NCI-H510A treated with DMSO at 0.1 percent for 48 hours (cell line): ENCODE data around the gene MAGEF1.
A peak's percentile ranks its signal among the peaks of the same experiment; 100 is the strongest.

Source experiments
- DNase-seq: peaks from one replicate; lab custom pipeline; 2025; lab: John Stamatoyannopoulos, UW

MAGEF1 gene

DNA sequence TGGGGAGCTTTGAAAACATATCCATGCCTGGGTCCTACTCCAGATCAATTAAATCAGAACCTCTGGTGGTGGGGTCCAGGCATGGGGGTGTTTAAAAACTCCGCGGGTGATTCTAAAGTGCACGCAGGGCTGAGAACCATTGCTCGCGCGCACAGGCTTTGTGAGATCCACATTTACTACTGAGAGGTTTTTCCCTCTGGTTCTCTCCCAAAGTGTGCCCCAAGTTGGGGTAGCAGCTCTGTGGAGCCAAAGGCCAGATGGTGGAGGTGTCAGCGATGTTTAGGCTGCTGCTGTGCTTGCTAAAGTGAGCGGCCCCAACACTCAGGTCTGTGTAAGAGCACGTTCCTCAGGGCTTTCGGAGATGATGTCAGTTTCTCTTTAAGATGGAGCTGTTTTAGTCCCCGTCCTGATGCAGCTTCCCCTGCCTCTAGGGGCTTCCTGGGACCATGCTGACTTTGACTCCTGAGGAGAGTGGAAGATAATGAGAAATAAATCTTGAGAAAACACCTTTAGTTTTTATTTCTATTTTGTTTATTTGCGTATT, 13.4 kb upstream of the MAGEF1 start:
- DNase-seq, result no peak

DNA sequence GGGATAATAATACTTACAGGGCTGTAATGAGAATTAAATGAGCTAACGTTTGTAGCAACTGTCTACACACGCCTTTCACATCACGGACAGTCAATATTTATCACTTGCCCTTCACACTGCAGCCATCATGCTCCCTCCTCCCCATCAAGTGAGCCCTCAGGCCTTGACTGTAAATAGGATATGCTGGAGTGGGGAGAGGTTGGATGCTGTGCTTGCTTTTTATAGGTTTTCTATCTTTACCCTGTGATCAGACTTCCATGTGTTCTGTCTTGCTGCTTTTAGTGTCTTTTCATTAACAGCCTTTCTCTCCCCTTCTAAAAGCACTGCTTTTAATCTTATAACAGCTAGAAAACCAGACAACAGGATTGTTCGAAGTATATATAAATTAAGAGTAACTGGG, 12.8 kb upstream of the MAGEF1 start:
- no peak for DNase-seq

DNA sequence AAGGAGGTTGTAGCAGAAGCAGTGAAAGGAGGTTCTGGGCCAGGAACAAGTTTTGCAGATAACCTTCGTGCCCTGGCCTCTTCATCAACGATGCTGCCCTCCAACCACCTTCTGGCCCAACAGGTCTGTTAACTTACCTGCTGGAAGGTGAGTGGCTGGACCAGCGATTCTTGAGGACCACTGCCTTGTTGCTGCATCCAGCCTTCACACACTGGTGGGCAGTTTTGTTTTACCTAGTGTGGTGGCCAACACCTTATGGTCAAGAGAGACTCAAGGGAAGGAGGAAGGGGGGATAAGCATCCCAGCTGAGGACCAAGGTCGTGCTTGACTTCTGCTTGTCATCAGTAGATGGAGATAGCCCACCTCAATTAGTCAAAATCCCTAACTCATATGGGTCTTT, 7.8 kb upstream of the MAGEF1 start:
- DNase-seq, result no peak

DNA sequence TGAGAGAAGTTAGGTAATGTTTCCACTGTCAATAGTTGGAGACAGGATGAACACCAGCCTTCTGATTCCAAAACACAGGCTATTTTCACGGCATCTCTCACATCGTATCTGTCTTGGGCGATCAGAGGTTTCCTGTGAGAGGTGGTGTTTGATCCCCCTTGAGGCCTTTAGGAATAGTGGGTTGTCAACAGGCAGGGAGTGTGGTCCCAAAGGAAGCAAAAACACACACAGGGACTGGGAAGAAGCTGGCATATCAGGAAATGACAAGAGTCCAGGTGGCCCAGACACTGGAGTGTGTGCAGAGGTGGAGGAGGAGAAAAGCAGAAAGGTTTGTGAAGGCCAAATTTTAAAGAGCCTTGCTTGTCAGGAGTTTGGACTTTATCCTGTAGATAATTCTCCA, 6.6 kb upstream of the MAGEF1 start:
- DNase-seq, result peak; percentile 45

DNA sequence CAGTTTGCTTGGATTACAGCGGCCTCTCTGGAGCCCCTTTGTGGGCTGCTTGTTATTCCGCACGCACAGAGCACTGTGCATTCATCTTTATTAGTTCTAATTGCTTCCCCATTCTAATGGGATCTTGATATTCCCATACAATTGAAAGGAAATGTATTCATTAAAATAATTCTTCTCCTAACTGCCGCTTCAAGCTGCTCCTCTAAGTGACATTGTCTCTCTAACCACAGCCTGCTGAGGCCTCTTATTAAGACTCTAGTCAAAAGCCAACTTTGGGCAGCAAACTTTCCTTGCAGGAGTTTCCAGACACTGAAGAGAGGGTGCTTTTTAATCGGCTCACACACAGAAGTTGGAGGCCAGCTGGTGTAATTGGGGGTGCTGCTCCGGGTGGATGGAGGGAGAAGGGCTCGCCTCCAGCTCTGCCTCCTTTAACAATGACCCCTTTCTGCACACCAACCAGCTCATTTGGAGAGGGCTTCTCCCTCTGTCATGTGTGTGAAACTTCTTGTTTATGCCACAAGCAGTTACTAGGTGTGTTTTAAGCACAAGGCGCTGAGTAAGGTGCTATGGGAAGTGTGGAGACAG, 5.6 kb upstream of the MAGEF1 start:
- DNase-seq, result peak; percentile 84

DNA sequence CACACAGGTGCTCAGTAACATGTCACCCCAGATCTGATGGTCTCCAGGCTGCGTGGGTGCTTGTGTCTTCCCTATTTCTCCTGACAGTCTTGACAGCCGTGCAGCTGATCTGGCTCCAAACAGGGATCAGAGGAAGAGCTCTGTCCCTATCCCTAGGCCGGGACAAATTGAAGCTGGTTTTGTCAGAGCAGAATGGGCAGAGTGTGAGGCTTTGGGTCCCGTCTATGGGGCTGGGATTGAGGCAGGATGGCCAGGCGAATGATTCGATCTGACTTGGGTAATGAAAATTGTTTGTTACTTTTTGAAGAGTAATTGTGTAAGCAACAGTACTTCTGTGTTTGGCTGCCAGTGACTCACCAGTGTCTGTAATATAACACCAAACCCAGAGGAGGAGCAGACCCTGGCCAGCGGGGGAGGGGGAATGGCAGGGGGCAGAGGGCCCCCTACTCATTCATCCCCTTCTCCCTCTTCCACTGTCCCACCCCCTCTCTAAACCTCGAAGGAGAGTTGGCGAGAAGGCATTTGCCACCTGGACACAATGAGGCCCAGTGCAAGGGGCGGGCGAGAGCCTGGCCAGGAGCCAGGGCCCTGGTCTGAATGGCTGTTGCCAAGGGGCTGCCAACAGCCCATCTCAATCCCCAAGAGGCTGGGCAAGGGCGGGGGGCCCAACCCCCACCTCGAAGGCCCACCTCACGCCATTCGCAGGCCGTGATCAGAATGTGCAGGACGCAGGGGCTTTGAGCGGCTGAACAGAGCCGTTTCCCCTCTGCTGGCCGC, 4.9 kb upstream of the MAGEF1 start:
- peak; percentile 95 for DNase-seq

DNA sequence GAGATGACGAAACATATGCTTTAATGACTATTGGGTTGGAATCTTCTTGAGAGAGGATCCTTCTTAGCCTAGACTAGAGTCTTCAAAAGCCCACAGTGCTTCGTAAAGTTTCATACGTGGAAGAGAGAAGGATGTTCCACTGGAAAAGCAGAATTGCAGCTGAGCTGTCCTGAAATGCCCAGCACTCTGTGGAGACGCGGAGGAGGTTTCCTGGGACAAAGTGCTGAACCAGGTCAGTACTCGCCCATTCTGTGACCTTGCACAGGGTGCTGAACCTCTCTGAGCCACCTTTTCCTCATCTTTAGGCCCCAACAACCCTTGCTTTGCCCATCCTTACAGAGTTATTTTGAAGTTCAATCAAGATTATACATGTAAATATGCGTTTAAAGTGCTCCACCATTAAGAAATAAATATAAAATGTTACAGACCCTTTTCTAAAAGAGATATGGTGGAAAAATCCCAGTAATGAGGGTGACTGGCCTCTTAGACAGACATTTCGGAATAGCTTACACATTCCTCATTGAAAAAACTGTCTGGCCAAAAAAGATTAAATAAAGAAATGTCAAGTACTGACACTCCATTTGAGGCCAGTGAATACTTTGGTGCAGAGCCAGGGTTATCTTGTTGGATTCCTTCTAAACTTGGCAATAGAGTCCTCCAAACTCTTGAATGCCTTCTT, 4.2 kb upstream of the MAGEF1 start:
- no peak for DNase-seq

DNA sequence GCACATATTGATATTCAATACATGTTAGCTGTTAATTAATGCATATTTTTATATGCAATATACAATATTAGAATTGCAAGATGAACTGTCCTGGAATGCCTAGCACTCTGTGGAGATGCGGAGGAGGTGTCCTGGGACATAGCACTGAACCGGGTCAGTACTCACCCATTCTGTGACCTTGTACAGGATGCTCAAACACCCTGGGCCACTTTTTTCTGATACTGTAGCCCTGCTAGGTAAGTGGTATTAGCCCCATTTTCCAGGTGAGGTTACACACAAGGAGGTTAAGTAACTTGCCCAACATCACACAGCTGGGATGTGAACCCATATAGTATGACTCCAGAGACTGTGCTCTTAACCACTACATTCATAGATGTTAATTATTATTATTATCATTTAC, 1.7 kb upstream of the MAGEF1 start:
- no peak for DNase-seq

DNA sequence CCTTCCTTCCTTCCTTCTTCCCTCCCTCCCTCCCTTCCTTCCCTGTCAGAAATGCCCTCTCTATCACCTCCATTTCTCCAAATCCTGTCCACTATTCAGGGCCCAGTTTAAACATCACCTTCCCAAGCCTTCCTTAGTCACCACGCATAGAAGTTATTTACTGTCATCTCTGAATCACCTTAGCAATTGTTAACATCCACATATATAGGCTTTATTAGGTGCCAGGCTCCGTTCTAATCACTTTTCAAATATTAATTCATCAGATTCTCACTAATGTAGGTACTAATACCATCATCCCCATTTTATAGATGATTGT, 1.1 kb upstream of the MAGEF1 start:
- DNase-seq, result no peak

DNA sequence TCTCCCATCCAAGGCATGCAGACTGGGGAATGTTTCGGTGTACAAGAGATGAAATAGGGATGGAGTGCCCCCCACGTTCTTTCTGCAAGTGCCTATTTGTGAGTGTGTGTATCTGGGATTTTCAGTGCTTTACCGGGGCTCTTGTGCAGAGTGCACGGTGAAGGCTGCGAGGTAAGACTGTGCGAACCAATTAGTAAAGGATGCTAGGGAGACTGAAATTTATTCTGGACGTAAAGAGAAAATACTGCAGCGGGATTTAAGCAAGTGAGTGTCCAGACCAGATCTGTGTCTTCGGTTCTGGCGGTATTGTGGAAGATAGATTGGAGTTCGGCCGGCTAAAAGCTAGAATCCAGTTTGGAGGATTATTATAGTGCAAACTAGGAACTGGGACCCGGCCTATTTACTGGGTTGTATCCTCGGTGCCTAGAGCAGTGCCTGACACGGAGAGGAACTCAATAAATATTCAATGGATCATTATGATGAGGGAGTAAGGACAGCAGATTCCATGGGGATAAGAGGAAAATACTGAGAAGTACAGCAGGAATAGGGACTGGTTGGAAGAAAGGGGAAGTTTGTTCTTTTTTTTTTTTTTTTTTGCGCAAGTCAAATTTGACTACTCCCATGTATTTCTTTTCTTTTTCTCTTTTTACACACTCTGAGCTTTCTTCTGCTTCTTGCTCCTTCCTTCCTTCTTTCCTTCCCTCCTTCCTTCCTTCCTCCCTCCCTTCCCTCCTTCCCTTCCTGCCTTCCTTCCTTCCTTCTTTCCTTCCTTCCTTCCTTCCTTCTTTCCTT, 580 bp upstream of the MAGEF1 start:
- DNase-seq, result no peak

DNA sequence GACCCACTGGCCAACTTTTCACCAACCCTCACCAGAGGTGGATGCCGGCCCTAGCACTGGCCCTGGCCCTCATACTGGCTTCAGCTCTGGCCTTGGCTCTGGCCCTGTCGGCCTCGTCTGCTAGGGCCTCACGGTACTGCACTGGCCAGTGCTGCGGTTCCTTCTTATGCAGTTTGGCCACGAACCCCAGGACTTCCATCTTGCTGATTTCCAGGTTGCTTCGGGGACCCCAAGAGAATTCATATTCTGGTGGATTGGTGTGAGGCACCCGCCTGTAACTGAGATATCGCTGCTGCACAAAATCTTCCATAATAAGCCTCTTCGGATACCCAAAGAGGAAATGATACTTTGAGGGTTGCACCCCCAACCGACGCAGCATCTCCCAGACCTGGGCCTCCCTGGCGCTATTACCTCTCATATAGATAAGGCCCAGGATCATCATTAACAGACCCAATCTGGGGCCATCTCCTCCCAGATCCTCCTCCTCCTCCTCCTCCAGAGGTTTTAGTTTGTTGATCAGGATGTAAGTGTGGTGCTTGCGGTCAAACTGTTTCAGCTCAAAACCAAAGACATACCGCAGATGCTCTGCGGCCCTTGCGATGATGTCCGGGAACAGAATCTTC, 883 bp downstream of the MAGEF1 start:
- peak; percentile 68 for DNase-seq

DNA sequence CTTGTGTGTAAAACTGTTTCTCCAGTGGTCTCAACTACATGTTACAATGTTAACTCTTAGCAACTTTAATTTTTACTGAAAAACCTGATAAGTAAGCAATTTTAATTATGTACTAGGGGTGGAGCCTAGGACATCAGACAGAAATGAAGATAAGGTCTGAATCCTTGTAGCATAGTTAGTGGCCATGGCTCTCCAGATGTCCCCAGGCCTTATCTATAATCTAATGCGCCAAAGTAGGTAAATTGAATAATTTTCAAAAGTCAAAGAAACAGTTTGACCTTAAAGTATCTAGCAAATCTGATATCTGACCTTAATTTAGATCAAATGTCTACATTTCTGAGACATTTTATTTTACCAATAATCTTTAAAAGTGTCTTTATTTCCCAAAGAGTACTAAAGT, 8.2 kb downstream of the MAGEF1 start:
- DNase-seq, result no peak

DNA sequence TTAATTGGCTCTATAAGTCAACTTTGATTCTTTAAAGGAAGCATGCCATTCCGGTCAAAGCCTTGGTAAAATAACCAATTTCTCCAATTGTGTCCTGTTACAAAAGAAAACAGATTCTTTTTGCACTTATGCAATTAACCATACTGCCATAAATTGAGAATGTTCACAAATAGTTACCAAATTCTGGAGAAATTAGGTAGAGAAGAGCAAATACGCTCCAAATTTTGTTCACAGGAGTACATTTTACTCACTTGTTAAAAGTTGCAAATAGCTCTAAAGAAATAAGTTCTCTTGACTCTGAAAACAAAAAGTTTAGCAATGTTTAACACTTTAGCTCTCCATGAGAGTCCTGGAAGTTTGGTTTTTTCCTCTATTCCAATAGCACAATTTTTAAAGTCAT, 11.1 kb downstream of the MAGEF1 start:
- DNase-seq, result no peak

DNA sequence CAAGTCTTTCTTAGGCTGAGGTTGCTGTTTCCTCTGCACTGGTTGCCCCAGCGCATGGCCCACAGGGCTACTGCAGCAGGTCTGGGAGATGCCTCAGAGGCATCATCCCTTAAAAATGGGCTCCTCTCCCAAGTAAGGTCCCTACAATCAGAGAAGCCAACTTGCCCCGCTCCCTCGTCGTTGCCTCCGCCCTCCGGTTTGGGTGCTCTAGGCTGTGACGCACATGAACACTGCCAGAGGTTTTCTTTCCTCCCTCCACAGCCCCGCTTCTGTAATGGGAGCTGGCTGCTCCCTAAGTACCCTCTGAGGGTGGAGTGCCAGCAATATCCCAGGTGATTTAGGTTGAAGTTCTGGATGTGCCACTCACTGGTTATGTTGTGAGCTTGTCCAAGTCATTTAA, 14.0 kb downstream of the MAGEF1 start:
- no peak for DNase-seq

DNA sequence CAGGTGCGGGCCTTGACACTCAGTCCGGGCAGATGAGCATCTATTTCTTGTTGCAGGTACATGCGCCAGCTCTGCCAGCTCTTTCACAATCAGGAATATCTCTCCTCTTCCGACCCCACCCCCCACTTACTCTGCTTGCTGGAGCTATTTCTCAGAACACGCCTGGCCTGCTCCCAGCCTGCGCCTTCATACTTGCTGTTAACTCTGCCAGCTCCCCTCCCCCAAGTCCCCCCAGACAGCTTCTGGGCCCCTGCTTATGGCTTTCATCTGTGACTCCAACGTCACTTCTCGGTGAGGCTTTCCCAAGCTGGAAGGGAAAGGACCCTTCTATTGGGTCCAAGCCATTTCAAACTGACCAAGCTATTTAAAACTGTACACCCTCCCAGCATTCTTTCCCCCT, 15.2 kb downstream of the MAGEF1 start:
- DNase-seq, result no peak

DNA sequence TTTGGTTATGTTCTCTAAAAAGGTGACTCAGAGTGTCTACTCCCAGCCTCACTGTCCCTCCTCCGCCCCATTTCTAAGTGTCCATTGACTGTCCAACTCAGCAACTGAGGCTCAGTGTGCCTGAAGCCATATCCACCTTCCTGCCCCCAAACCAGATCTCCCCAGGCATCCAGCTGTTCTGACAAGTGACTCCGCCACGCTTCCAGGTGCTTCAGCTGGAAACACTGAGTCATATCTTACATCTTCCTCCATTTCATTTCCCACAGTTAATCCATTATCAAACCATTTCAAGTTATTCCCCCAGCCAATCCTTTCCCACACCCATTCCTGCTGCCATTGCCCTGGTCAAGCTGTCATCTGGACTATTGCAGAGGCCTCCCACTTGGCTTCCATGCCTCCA, 17.1 kb downstream of the MAGEF1 start:
- DNase-seq, result no peak

DNA sequence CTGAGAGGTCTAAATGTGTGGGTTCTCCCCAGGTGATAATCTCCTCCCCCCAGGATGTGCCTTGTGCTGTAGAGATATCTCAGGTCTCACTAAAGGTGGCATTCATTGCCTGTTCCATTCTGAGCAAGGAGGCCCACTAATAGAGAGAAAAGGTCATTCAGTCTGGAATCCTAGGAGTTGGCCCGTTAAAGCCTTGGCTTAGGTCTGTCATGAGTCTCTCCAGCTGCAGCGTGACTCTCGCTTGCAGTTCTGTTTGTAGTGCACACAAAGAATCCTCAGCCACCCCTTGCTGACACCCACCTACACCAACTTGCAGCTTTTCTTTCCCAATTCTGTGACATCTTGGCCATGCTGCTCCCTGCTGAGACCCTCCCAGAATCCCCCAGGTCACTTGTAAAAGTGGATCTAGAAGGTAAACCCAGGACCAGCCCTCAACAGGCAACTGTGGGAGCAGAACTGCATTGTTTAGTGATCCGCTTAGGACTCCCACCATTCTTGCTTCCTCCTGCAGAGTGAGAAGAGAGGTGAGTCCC, 17.7 kb downstream of the MAGEF1 start:
- no peak for DNase-seq

DNA sequence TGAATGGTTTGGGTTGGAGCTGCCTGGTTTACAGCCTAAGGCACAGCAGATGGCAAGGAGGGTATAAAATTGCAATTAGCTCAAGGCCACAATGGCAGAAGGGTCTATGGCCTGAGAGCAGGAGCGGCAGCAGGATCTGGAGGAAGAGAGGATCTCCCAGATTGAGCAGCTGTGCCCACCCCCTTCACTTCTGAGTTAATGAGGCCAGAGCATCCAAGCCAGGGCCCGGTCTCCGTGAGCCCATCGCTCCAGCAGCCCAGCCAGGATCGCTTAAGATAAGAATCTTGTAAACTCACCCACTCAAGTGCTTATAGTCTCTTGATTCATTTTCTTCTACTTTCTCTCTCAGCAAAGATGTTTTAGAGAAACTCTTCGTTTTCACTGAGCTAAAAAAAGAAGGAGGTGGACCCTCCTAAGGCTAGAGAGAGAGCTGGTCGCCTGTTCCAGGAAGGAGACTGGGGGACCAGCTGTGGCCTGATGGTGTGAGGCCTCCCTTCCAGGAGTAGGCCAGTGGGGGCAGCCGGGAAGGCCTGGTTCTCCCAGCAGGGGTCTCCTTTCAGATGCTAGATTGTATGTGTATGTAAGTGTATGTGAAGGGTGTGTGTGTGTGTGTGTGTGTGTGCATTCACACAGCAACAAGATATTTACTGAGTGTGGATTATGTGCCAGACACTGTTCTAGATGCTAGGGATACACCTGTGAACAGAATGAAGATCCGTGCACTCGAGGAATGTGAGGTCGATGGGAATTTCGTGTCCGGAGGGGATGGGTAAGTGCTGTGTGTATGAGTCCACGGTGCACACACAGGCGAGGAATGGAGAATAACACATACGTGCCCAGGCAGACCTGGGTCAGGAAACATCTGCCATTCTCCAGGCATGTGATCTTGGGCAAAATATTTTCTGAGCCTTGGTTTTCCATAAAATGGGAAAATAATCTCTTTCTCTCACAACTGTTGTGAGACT, 18.6 kb downstream of the MAGEF1 start:
- DNase-seq, result no peak

DNA sequence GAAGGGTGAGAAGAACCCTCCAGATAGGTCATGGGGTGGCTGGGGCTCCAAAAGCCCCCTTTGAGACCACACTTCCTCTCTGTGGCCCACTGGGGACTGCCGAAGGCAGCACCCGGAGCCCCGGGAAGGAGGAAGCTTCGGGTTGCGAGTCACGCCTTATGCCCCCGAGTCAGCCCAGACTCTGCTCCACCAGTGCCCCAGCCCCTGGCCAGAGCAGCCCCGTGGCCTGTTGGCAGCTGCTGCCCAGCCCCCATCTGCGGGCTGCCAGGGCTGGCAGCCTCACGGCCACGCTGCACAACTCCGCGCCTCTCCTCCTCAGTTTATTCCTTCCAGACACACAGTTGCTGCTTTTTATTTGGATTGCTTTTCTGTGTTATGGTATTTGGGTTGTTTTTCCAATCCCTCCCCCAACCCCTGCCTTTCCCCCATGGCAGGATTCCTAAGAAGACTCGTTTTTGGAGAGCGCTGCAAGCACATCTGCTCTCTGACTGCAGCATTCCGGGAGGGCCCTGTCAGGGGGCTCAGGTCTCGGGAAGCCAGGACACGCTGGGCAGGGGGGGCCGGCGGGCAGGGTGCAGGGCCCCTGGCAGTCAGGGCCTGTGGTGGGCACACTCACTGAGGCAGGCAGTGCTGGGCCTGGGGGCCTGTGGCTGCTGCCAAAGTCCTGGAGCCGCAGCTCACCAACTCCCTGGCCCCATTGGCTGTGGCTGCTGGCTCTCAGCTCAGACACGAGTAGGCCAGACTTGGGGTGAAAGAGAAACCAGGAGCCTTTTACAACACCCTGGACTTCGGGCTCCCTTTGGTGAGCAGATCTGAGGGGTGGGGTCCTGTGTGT, 20.2 kb downstream of the MAGEF1 start:
- DNase-seq, result no peak
